ENCODE results near the gene ANKRD13B. TPM values are rescaled to one million over a fixed set of nuclear protein-coding genes. Genes with fewer than 3 reads are reported as not detected.

The ANKRD13B gene
- total RNA-seq (1.6 and 2.4 TPM in 2 replicates), polyA plus RNA-seq (2.8 and 4.2 TPM in 2 replicates), polyA minus RNA-seq (0.50 and 2.1 TPM in 2 replicates)
- total RNA-seq (2013), result 0.49 TPM

GRCh38 chr17:29592850-29593551 is at the start of gene ANKRD13B:
ANKRD13B (plus strand) TSS chr17:29593132; CDS start chr17:29593622, 490 bp downstream.
- Histone ChIP-seq H3K9me3 (ENCODE audit: control extremely low read depth in 1 of 3, control insufficient read depth in 2 of 3, insufficient read depth in 1 of 3, low read length in 2 of 3) (peaks cover 0 to 2% (median 0%) of the 10 kb centered on the region in 3 donors), H3K4me1 (ENCODE audit: control insufficient read depth in 2 of 2, insufficient read depth in 2 of 2, low read length in 2 of 2) (peaks cover 43 to 50% of the 10 kb centered on the region in 2 donors), H3K27me3 (replicated peaks in 1 of 4; ENCODE audit: control extremely low read depth in 1 of 4, control insufficient read depth in 3 of 4, insufficient read depth in 4 of 4, low read length in 3 of 4) (peaks cover 0 to 7% (median 2%) of the 10 kb centered on the region in 4 experiments), H2AFZ (ENCODE audit: insufficient read depth, low read depth, low read length, poor library complexity, severe bottlenecking) (peak within 1 kb of the TSS; percentile 99), H3K9ac (ENCODE audit: low read length) (peak within 1 kb of the TSS; percentile 85), H3K4me3 (ENCODE audit: control extremely low read depth in 1 of 5, extremely low read depth in 1 of 5, insufficient read depth in 1 of 5, low read depth in 2 of 5, low read length in 4 of 5) (peak within 1 kb of the TSS in 4 of 5 experiments; percentile 45 to 72 (median 62)), H3K36me3 (replicated peaks in 1 of 2; ENCODE audit: control extremely low read depth in 1 of 2, control insufficient read depth in 1 of 2, extremely low read depth in 1 of 2, insufficient read depth in 2 of 2, low read length in 1 of 2) (no peaks in the 10 kb centered on the region), H3K4me2 (replicated peaks; ENCODE audit: low read depth, low read length, poor library complexity, severe bottlenecking) (peak within 1 kb of the TSS; percentile 99), H3K27ac (ENCODE audit: low read length in 2 of 2) (no peak within 1 kb of the TSS), H4K20me1 (ENCODE audit: control insufficient read depth, insufficient read depth, low read length, poor library complexity, severe bottlenecking) (peaks cover 6% of the 10 kb centered on the region), H3K79me2 (ENCODE audit: control insufficient read depth, insufficient read depth, low read length) (peaks cover 20% of the 10 kb centered on the region)
- ATAC-seq (ENCODE audit: low read depth) (no peak), DNase-seq (peak; percentile 63)
- no peaks in the 10 kb centered on the region for H3K27me3 Mint-ChIP-seq
- peak within 1 kb of the TSS; percentile 91 for H3K4me3 Mint-ChIP-seq
- peaks cover 42% of the 10 kb centered on the region for H3K4me1 Mint-ChIP-seq
- ChIA-PET POLR2A (interaction anchor here (0.6 to 3.0 kb wide), 4 partner anchors 8 to 25 kb away, joined by 3 to 18 read pairs (median 4); partner anchors contain the start of gene TP53I13), CTCF (interaction anchor here (1.1 to 4.7 kb wide), 17 partner anchors 9 to 448 kb away, joined by 3 to 126 read pairs (median 9); partner anchors contain the start of genes ABHD15 and TP53I13)
- H3K27ac Mint-ChIP-seq, result peak within 1 kb of the TSS; percentile 46
- intact Hi-C loops (cut with micrococcal nuclease), result loop anchor here (5.0 kb wide), 1 partner anchor 169 kb away; no protein-coding TSS in a partner anchor
- H3K9me3 Mint-ChIP-seq (ENCODE audit: insufficient read depth), result no peaks in the 10 kb centered on the region
- no peak for TF ChIP-seq CTCF (IDR thresholded peaks at IDR 0.05)
- TF ChIP-seq EZH2 (IDR thresholded peaks at IDR 0.05; ENCODE audit: borderline replicate concordance, insufficient read depth, low read depth, low read length, poor library complexity, severe bottlenecking), result no peak
- WGBS (ENCODE audit: insufficient coverage), result under 1% methylated on average over 96 of the region's 96 CpGs

GRCh38 chr17:29544066-29544465 is 48.9 kb upstream of the ANKRD13B start:
- WGBS (ENCODE audit: insufficient coverage), result no CpG with 5 or more reads among the region's 4 CpGs
- intact Hi-C loops (cut with micrococcal nuclease), result no loop called here
- no peaks in the 10 kb centered on the region for H3K9me3 ChIP-seq (ENCODE audit: control extremely low read depth in 1 of 3, control insufficient read depth in 2 of 3, insufficient read depth in 1 of 3, low read length in 2 of 3)
- DNase-seq (no peak), ATAC-seq (ENCODE audit: low read depth) (no peak)
- H2AFZ ChIP-seq (ENCODE audit: insufficient read depth, low read depth, low read length, poor library complexity, severe bottlenecking), result no peak overlapping the region
- CTCF ChIA-PET, result interaction anchor here (1.2 to 1.5 kb wide), 2 partner anchors 17 to 23 kb away, joined by 3 to 4 read pairs; partner anchors contain the start of gene ABHD15
- H3K36me3 ChIP-seq (replicated peaks in 1 of 2; ENCODE audit: control extremely low read depth in 1 of 2, control insufficient read depth in 1 of 2, extremely low read depth in 1 of 2, insufficient read depth in 2 of 2, low read length in 1 of 2), result peaks cover 3 to 22% of the 10 kb centered on the region in 2 experiments
- H3K27ac Mint-ChIP-seq, result no peak overlapping the region
- H3K27ac ChIP-seq (ENCODE audit: low read length in 2 of 2), result no peak overlapping the region
- H3K9me3 Mint-ChIP-seq (ENCODE audit: insufficient read depth), result no peaks in the 10 kb centered on the region
- no peaks in the 10 kb centered on the region for H3K4me1 Mint-ChIP-seq
- no peak overlapping the region for H3K4me3 Mint-ChIP-seq
- no peaks in the 10 kb centered on the region for H4K20me1 ChIP-seq (ENCODE audit: control insufficient read depth, insufficient read depth, low read length, poor library complexity, severe bottlenecking)
- no peak for TF ChIP-seq EZH2 (IDR thresholded peaks at IDR 0.05; ENCODE audit: borderline replicate concordance, insufficient read depth, low read depth, low read length, poor library complexity, severe bottlenecking)
- no peak for TF ChIP-seq CTCF (IDR thresholded peaks at IDR 0.05)
- H3K9ac ChIP-seq (ENCODE audit: low read length), result no peak overlapping the region
- peaks cover 3% of the 10 kb centered on the region for H3K79me2 ChIP-seq (ENCODE audit: control insufficient read depth, insufficient read depth, low read length)
- H3K4me2 ChIP-seq (replicated peaks; ENCODE audit: low read depth, low read length, poor library complexity, severe bottlenecking), result no peak overlapping the region
- H3K4me3 ChIP-seq (ENCODE audit: control extremely low read depth in 1 of 5, extremely low read depth in 1 of 5, insufficient read depth in 1 of 5, low read depth in 2 of 5, low read length in 4 of 5), result no peak overlapping the region
- H3K27me3 Mint-ChIP-seq, result no peaks in the 10 kb centered on the region
- POLR2A ChIA-PET, result no interaction called here
- H3K27me3 ChIP-seq (replicated peaks in 1 of 4; ENCODE audit: control extremely low read depth in 1 of 4, control insufficient read depth in 3 of 4, insufficient read depth in 4 of 4, low read length in 3 of 4), result no peaks in the 10 kb centered on the region
- no peaks in the 10 kb centered on the region for H3K4me1 ChIP-seq (ENCODE audit: control insufficient read depth in 2 of 2, insufficient read depth in 2 of 2, low read length in 2 of 2)
